HG03196 (cell line): ENCODE data around the gene LRBA.

ENCODE experiments used
- ATAC-seq: cut with Tn5 transposase; IDR thresholded peaks from one replicate; pipeline ENCODE4 v1.9.1; 2021; ENCODE audit not compliant: unreplicated experiment

LRBA gene

GRCh38 chr4:150231107-150231770 lies 783.8 kb downstream of the LRBA start:
- no peak for ATAC-seq

- no peak for ATAC-seq
Measured at GRCh38 chr4:150230561-150230960, 784.5 kb downstream of the LRBA start.

- ATAC-seq = no peak
Measured at GRCh38 chr4:150229520-150229919, 785.6 kb downstream of the LRBA start.

- no peak for ATAC-seq
Measured at GRCh38 chr4:150224896-150225591, 790.0 kb downstream of the LRBA start.

- no peak for ATAC-seq
Measured at GRCh38 chr4:150219841-150220240, 795.2 kb downstream of the LRBA start.

- ATAC-seq = no peak
Measured at GRCh38 chr4:150218447-150218846, 796.6 kb downstream of the LRBA start.

- no peak for ATAC-seq
Measured at GRCh38 chr4:150217808-150218207, 797.3 kb downstream of the LRBA start.

GRCh38 chr4:150217192-150217591 lies 797.9 kb downstream of the LRBA start:
- ATAC-seq = no peak

GRCh38 chr4:150216726-150217125 lies 798.4 kb downstream of the LRBA start:
- ATAC-seq = no peak

- ATAC-seq = no peak
Measured at GRCh38 chr4:150215601-150216000, 799.5 kb downstream of the LRBA start.
